GM23338 (cell line): ENCODE results near the gene NELFB. TPM values are rescaled to one million over a fixed set of nuclear protein-coding genes. Genes with fewer than 3 reads are reported as not detected.

Experiments
- ATAC-seq: fragments of 200-7000 bp; cut with Tn5 transposase; 3 replicates; pipeline ENCODE4 v1.9.1; 2020
- DNase-seq: peaks from one replicate; pipeline ENCODE4 v3.0.0-alpha.2; 2015; ENCODE audit warnings: low spot score
- H2AFZ ChIP-seq: fragments of 200-600 bp; sonication (generic); 2 replicates; pipeline ENCODE4 v1.8.0; 2016; ENCODE audit warnings: antibody characterized with exemption, mild to moderate bottlenecking, moderate library complexity
- H3F3A ChIP-seq: fragments of 200-600 bp; sonication (generic); replicated peaks from 2 replicates; pipeline ENCODE4 v1.8.0; 2017; ENCODE audit warnings: antibody characterized with exemption, mixed run types, low read depth
- H3K27ac ChIP-seq: fragments of 200-600 bp; sonication (generic); 2 replicates; pipeline ENCODE4 v1.6.1; 2016; ENCODE audit warnings: low read depth
- H3K27me3 ChIP-seq: fragments of 200-600 bp; sonication (generic); 2 replicates; pipeline ENCODE4 v1.8.0; 2016; ENCODE audit warnings: mild to moderate bottlenecking, mixed run types, moderate library complexity; ENCODE audit not compliant: insufficient read depth
- H3K36me3 ChIP-seq: fragments of 200-600 bp; sonication (generic); 2 replicates; pipeline ENCODE4 v1.8.0; 2016; ENCODE audit warnings: mild to moderate bottlenecking; ENCODE audit not compliant: insufficient read depth
- H3K4me1 ChIP-seq: fragments of 200-600 bp; sonication (generic); 2 replicates; pipeline ENCODE4 v1.8.0; 2016; ENCODE audit warnings: mild to moderate bottlenecking, moderate library complexity; ENCODE audit not compliant: insufficient read depth
- H3K4me2 ChIP-seq: fragments of 200-600 bp; sonication (generic); 2 replicates; pipeline ENCODE4 v1.7.1; 2017; ENCODE audit warnings: mixed run types
- H3K4me3 ChIP-seq: fragments of 200-600 bp; sonication (generic); 2 replicates; pipeline ENCODE4 v1.6.1; 2016; ENCODE audit warnings: mixed run types
- H3K79me2 ChIP-seq: fragments of 200-600 bp; sonication (generic); replicated peaks from 2 replicates; pipeline ENCODE4 v1.8.0; 2017; ENCODE audit warnings: mild to moderate bottlenecking; ENCODE audit not compliant: insufficient read depth
- H3K9me2 ChIP-seq: fragments of 200-600 bp; sonication (generic); 2 replicates; pipeline ENCODE4 v1.8.0; 2017; ENCODE audit not compliant: insufficient read depth
- H4K20me1 ChIP-seq: fragments of 200-600 bp; sonication (generic); replicated peaks from 2 replicates; pipeline ENCODE4 v1.8.0; 2017; ENCODE audit warnings: mild to moderate bottlenecking; ENCODE audit not compliant: insufficient read depth
- H3K27ac Mint-ChIP-seq: 2 replicates; pipeline ENCODE4 v1.8.0; 2020; ENCODE audit warnings: inconsistent platforms, mild to moderate bottlenecking, moderate library complexity, mixed read lengths
- H3K27me3 Mint-ChIP-seq: 3 replicates; pipeline ENCODE4 v1.8.0; 2022; ENCODE audit warnings: low read depth, mild to moderate bottlenecking, moderate library complexity, mixed read lengths, inconsistent platforms; ENCODE audit not compliant: insufficient read depth, poor library complexity
- H3K36me3 Mint-ChIP-seq: 3 replicates; pipeline ENCODE4 v1.8.0; 2021; ENCODE audit warnings: low read depth, mild to moderate bottlenecking, inconsistent platforms, moderate library complexity, mixed read lengths
- H3K4me1 Mint-ChIP-seq: 3 replicates; pipeline ENCODE4 v1.8.0; 2020; ENCODE audit warnings: mild to moderate bottlenecking, inconsistent platforms, mixed read lengths
- H3K4me3 Mint-ChIP-seq: 3 replicates; pipeline ENCODE4 v1.8.0; 2021; ENCODE audit warnings: moderate library complexity, mild to moderate bottlenecking, inconsistent platforms, mixed read lengths
- H3K9me3 Mint-ChIP-seq: 3 replicates; pipeline ENCODE4 v1.8.0; 2020; ENCODE audit warnings: moderate library complexity, mild to moderate bottlenecking, inconsistent platforms, mixed read lengths
- CREB1 ChIP-seq: fragments of 250-450 bp; sonication (Bioruptor Pico); IDR thresholded peaks from 2 replicates; pipeline ENCODE4 v1.5.0; 2020; ENCODE audit warnings: low read depth, mild to moderate bottlenecking, moderate library complexity
- EZH2 ChIP-seq: fragments of 200-600 bp; sonication (generic); IDR thresholded peaks from one replicate; pipeline ENCODE4 v1.8.0; 2017; ENCODE audit warnings: antibody characterized with exemption, mild to moderate bottlenecking, low read depth; ENCODE audit not compliant: unreplicated experiment
- EZH2phosphoT487 ChIP-seq: fragments of 200-600 bp; sonication (generic); IDR thresholded peaks from one replicate; pipeline ENCODE4 v1.8.1; 2018; ENCODE audit warnings: antibody characterized with exemption; ENCODE audit not compliant: unreplicated experiment
- JUNB ChIP-seq: IDR thresholded peaks from one replicate; pipeline ENCODE4 v1.6.1; 2016; ENCODE audit warnings: antibody characterized with exemption; ENCODE audit not compliant: unreplicated experiment
- NANOG ChIP-seq: IDR thresholded peaks from 2 replicates; pipeline ENCODE4 v1.6.1; 2016; ENCODE audit warnings: antibody characterized with exemption, borderline replicate concordance
- POLR2AphosphoS5 ChIP-seq: IDR thresholded peaks from 2 replicates; pipeline ENCODE4 v1.6.1; 2016; ENCODE audit warnings: antibody characterized with exemption, low read depth
- STAT1 ChIP-seq: IDR thresholded peaks from one replicate; pipeline ENCODE4 v1.6.1; 2016; ENCODE audit warnings: antibody characterized with exemption; ENCODE audit not compliant: unreplicated experiment
- ZNF114 ChIP-seq: fragments of 250-450 bp; sonication (Bioruptor Pico); IDR thresholded peaks from 2 replicates; pipeline ENCODE4 v1.5.0; 2020; ENCODE audit warnings: mild to moderate bottlenecking, moderate library complexity
- ZNF331 ChIP-seq: fragments of 250-450 bp; sonication (Bioruptor Pico); IDR thresholded peaks from 2 replicates; pipeline ENCODE4 v1.5.0; 2020; ENCODE audit warnings: low read depth, mild to moderate bottlenecking, moderate library complexity
- polyA plus RNA-seq: library from polyadenylated mRNA; unstranded; fragments of >200 nt; fragmentation: Nextera tagmentation; extraction: Ambion mirVana; gene quantifications from 2 replicates; pipeline ENCODE4 v1.2.1, GENCODE V29; 2016
- total RNA-seq: library from RNA; depleted of rRNA; stranded (reverse); fragments of >200 nt; shearing (Covaris generic); gene quantifications from 2 replicates; pipeline ENCODE4 v1.2.3, GENCODE V29; 2014
- TF ChIP-seq, protein P1 (sequence below): IDR thresholded peaks from one replicate; pipeline ENCODE4 v1.6.1; 2018; ENCODE audit warnings: antibody characterized with exemption; ENCODE audit not compliant: unreplicated experiment
- TF ChIP-seq, protein P2 (sequence below): IDR thresholded peaks from 2 replicates; pipeline ENCODE4 v1.6.1; 2016; ENCODE audit warnings: antibody characterized with exemption
- TF ChIP-seq, protein P3 (sequence below): fragments of 250-450 bp; sonication (Bioruptor Pico); IDR thresholded peaks from 2 replicates; pipeline ENCODE4 v1.5.0; 2020; ENCODE audit warnings: mild to moderate bottlenecking, moderate library complexity
- TF ChIP-seq, protein P4 (sequence below), 2 experiments: fragments of 200-600 bp in 1 of 2; sonication (generic) in 1 of 2; conservative IDR thresholded peaks; 2 replicates each; pipeline versions ENCODE4 v1.5.1 to v1.6.1; 2016 to 2017; ENCODE audit warnings: antibody characterized with exemption in 2 of 2, low read depth in 2 of 2, mild to moderate bottlenecking in 2 of 2, moderate library complexity in 1 of 2

Gene NELFB
- total and polyA plus RNA-seq, 2 experiments from 2014 or later, result 30.0 to 97.3 TPM

DNA sequence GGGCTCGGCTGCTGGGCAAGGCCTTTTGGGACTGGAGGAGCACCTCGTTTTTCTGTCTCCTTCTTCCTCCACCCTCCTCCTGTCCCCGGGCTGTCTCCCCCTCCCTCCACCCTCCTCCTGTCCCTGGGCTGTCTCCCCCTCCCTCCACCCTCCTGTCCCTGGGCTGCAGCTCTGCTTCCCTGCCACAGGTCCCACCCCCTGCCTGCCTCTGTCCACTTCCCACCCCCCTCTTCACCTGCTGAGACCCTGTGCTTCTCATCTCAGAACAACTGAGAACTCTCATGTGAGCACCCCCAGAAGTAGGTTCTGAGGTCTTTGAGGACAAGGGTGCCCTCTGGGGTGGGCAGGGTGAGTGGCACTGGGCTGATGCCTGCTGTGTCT is 16.6 kb downstream of the NELFB start:
- Histone ChIP-seq H3K4me1 (peaks cover 6% of the 10 kb centered on the region), H3K4me3 (no peak overlapping the region), H3K36me3 (peaks cover 10% of the 10 kb centered on the region; the same call in 1 of the 2 replicates), H3K27ac (no peak overlapping the region; the same call in 1 of the 2 replicates), H2AFZ (no peak overlapping the region), H3K27me3 (no peaks in the 10 kb centered on the region), H4K20me1 (0 out of 2 replicates have a peak, but pooled peaks cover 9% of the 10 kb centered on the region), H3K9me2 (no peaks in the 10 kb centered on the region), H3K79me2 (no peaks in the 10 kb centered on the region), H3F3A (0 out of 2 replicates have a peak, but pooled peaks cover 1% of the 10 kb centered on the region), H3K4me2 (no peak overlapping the region)
- Mint-ChIP-seq H3K4me1 (peaks cover 32% of the 10 kb centered on the region), H3K9me3 (no peaks in the 10 kb centered on the region; the same call in 2 of the 3 replicates), H3K27ac (no peak overlapping the region), H3K27me3 (peaks cover 29% of the 10 kb centered on the region), H3K4me3 (no peak overlapping the region), H3K36me3 (peaks cover 31% of the 10 kb centered on the region)
- ATAC-seq, result no peak
- DNase-seq, result no peak
- TF ChIP-seq ZNF331 (CRISPR knock-in tag), result no peak
- TF ChIP-seq POLR2AphosphoS5, result no peak
- no peak for TF ChIP-seq JUNB
- TF ChIP-seq STAT1, result no peak
- no peak for TF ChIP-seq ZNF114 (CRISPR knock-in tag)
- TF ChIP-seq, protein P1, sequence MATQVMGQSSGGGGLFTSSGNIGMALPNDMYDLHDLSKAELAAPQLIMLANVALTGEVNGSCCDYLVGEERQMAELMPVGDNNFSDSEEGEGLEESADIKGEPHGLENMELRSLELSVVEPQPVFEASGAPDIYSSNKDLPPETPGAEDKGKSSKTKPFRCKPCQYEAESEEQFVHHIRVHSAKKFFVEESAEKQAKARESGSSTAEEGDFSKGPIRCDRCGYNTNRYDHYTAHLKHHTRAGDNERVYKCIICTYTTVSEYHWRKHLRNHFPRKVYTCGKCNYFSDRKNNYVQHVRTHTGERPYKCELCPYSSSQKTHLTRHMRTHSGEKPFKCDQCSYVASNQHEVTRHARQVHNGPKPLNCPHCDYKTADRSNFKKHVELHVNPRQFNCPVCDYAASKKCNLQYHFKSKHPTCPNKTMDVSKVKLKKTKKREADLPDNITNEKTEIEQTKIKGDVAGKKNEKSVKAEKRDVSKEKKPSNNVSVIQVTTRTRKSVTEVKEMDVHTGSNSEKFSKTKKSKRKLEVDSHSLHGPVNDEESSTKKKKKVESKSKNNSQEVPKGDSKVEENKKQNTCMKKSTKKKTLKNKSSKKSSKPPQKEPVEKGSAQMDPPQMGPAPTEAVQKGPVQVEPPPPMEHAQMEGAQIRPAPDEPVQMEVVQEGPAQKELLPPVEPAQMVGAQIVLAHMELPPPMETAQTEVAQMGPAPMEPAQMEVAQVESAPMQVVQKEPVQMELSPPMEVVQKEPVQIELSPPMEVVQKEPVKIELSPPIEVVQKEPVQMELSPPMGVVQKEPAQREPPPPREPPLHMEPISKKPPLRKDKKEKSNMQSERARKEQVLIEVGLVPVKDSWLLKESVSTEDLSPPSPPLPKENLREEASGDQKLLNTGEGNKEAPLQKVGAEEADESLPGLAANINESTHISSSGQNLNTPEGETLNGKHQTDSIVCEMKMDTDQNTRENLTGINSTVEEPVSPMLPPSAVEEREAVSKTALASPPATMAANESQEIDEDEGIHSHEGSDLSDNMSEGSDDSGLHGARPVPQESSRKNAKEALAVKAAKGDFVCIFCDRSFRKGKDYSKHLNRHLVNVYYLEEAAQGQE, result no peak
- TF ChIP-seq, protein P2, sequence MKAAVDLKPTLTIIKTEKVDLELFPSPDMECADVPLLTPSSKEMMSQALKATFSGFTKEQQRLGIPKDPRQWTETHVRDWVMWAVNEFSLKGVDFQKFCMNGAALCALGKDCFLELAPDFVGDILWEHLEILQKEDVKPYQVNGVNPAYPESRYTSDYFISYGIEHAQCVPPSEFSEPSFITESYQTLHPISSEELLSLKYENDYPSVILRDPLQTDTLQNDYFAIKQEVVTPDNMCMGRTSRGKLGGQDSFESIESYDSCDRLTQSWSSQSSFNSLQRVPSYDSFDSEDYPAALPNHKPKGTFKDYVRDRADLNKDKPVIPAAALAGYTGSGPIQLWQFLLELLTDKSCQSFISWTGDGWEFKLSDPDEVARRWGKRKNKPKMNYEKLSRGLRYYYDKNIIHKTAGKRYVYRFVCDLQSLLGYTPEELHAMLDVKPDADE, result no peak
- TF ChIP-seq CREB1 (CRISPR knock-in tag), result no peak
- TF ChIP-seq, protein P3, sequence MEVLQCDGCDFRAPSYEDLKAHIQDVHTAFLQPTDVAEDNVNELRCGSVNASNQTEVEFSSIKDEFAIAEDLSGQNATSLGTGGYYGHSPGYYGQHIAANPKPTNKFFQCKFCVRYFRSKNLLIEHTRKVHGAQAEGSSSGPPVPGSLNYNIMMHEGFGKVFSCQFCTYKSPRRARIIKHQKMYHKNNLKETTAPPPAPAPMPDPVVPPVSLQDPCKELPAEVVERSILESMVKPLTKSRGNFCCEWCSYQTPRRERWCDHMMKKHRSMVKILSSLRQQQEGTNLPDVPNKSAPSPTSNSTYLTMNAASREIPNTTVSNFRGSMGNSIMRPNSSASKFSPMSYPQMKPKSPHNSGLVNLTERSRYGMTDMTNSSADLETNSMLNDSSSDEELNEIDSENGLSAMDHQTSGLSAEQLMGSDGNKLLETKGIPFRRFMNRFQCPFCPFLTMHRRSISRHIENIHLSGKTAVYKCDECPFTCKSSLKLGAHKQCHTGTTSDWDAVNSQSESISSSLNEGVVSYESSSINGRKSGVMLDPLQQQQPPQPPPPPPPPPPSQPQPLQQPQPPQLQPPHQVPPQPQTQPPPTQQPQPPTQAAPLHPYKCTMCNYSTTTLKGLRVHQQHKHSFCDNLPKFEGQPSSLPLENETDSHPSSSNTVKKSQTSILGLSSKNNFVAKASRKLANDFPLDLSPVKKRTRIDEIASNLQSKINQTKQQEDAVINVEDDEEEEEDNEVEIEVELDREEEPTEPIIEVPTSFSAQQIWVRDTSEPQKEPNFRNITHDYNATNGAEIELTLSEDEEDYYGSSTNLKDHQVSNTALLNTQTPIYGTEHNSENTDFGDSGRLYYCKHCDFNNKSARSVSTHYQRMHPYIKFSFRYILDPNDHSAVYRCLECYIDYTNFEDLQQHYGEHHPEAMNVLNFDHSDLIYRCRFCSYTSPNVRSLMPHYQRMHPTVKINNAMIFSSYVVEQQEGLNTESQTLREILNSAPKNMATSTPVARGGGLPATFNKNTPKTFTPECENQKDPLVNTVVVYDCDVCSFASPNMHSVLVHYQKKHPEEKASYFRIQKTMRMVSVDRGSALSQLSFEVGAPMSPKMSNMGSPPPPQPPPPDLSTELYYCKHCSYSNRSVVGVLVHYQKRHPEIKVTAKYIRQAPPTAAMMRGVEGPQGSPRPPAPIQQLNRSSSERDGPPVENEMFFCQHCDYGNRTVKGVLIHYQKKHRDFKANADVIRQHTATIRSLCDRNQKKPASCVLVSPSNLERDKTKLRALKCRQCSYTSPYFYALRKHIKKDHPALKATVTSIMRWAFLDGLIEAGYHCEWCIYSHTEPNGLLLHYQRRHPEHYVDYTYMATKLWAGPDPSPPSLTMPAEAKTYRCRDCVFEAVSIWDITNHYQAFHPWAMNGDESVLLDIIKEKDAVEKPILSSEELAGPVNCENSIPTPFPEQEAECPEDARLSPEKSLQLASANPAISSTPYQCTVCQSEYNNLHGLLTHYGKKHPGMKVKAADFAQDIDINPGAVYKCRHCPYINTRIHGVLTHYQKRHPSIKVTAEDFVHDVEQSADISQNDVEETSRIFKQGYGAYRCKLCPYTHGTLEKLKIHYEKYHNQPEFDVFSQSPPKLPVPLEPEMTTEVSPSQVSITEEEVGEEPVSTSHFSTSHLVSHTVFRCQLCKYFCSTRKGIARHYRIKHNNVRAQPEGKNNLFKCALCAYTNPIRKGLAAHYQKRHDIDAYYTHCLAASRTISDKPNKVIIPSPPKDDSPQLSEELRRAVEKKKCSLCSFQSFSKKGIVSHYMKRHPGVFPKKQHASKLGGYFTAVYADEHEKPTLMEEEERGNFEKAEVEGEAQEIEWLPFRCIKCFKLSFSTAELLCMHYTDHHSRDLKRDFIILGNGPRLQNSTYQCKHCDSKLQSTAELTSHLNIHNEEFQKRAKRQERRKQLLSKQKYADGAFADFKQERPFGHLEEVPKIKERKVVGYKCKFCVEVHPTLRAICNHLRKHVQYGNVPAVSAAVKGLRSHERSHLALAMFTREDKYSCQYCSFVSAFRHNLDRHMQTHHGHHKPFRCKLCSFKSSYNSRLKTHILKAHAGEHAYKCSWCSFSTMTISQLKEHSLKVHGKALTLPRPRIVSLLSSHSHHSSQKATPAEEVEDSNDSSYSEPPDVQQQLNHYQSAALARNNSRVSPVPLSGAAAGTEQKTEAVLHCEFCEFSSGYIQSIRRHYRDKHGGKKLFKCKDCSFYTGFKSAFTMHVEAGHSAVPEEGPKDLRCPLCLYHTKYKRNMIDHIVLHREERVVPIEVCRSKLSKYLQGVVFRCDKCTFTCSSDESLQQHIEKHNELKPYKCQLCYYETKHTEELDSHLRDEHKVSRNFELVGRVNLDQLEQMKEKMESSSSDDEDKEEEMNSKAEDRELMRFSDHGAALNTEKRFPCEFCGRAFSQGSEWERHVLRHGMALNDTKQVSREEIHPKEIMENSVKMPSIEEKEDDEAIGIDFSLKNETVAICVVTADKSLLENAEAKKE (CRISPR knock-in tag), result no peak
- TF ChIP-seq NANOG, result no peak
- TF ChIP-seq, protein P4, sequence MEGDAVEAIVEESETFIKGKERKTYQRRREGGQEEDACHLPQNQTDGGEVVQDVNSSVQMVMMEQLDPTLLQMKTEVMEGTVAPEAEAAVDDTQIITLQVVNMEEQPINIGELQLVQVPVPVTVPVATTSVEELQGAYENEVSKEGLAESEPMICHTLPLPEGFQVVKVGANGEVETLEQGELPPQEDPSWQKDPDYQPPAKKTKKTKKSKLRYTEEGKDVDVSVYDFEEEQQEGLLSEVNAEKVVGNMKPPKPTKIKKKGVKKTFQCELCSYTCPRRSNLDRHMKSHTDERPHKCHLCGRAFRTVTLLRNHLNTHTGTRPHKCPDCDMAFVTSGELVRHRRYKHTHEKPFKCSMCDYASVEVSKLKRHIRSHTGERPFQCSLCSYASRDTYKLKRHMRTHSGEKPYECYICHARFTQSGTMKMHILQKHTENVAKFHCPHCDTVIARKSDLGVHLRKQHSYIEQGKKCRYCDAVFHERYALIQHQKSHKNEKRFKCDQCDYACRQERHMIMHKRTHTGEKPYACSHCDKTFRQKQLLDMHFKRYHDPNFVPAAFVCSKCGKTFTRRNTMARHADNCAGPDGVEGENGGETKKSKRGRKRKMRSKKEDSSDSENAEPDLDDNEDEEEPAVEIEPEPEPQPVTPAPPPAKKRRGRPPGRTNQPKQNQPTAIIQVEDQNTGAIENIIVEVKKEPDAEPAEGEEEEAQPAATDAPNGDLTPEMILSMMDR (conservative IDR thresholded peaks at IDR 0.05; ENCODE audit: low read depth in 2 of 2), result no peak
- no peak for TF ChIP-seq EZH2
- TF ChIP-seq EZH2phosphoT487, result no peak
